ENCODE results near the gene HACE1.

The HACE1 gene

DNA sequence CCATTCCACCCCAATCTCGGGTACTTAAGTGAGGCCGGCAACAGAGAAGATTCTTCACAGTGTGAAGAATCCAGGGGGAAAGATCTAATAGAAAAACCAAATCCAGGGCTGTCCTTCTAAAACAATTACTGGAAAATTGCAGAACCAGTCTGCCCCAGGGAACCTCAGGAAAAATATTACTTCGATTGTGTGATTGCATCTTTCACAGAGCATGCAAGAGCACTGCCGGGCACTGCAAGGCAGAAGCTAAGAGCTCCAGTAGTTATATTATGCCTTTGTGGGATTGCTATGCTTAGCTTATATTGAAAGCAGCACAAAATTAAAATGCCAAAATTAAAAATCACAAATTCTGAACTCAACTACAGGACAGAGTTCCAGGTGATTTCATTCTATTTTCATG is 175.9 kb downstream of the HACE1 start:
- no peak for FAIRE-seq

DNA sequence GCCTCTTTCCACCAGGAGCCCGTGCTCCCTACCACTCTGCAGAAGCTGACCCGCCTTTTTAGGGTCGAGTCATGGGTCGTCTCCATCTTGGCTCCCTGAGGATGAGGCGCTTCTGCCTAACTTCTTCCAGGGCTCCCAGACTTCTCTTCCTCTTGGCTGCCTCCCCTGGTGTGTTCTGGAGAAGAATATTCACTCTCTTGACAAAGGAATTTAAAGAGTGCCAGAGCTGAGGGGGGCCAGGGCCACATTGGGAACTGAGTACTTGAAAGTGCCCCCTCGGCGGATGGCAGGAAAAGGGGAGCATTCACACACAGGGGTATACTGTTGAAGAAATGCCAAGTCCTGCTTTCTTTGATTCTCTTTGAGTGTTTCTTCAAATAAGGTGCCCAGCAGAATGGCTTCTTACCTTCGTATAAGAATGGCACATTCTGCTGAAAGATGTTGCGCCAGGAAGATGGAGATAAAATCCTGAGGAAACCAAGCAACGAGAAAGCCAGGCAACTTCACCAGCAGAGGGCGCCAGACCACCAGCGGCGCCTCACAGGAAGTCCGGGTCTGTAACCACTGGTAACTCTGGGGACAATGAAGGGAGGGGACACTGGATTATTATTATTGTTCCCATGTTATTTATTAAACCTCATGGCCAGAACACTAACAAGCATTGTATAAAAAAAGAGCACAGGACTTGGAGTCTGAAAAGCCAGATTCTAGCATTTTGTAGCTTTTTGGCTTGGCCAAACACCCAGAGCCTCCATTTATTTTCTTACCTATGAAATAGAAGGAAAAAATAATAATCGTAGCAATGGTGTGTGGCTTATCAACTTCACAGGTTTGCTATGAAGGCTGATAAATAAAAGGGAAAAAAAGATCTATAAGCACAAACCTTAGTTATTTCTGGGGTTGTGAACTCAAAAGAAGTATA is 176.7 kb downstream of the HACE1 start:
- FAIRE-seq: no peak

DNA sequence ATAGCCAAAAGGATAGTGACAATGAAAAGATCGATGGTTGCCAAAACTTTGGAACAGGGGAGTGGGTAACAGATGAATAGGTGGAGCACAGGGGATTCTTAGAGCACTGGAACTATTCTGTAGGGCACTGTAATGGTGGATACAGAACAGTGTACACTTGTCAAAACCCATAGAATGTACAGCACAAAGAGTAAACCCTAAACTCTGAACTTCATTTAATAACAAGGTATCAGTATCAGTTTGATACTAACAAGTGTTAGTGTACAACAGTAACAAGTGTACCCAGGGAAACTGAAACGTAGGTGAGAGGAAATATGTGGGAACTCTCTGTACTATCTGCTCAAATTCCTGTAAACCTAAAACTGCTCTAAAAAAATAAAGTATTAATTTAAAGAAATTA is 179.2 kb downstream of the HACE1 start:
- no peak for FAIRE-seq

DNA sequence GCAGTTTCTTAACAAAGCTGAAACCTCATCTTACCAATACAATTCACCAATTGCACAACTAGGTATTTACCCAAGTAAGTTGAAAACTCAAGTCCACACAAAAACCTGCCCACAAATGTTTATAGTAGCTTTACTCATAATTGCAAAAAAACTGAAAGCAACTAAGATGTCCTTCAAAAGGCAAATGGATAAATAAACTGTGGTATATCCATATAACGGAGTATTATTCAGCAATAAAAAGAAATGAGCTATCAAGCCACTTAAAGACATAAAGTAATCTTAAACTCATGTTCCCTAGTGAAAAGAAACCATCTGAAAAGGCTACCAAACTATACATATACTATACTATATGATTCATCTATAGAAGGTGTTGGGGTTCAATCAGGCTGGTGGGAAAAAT is 179.7 kb downstream of the HACE1 start:
- FAIRE-seq: no peak

All from colon (tissue), 2 donors.